DMS153 treated with DMSO at 0.1 percent for 48 hours (cell line): Measurements from ENCODE around the gene VWA5B1.

ENCODE experiments used
- DNase-seq: peaks from one replicate; lab custom pipeline; 2025; ENCODE audit not compliant: unreplicated experiment; lab: John Stamatoyannopoulos, UW

VWA5B1 gene

GRCh38 chr1:20365421-20366055, 74.9 kb downstream of the VWA5B1 start:
- no peak for DNase-seq

- DNase-seq, result no peak
Observed at GRCh38 chr1:20366056-20366462, 75.4 kb downstream of the VWA5B1 start.

GRCh38 chr1:20366463-20367115, 75.9 kb downstream of the VWA5B1 start:
- DNase-seq, result no peak

- DNase-seq, result peak; percentile 69
Observed at GRCh38 chr1:20367116-20367585, 76.5 kb downstream of the VWA5B1 start.

DNA sequence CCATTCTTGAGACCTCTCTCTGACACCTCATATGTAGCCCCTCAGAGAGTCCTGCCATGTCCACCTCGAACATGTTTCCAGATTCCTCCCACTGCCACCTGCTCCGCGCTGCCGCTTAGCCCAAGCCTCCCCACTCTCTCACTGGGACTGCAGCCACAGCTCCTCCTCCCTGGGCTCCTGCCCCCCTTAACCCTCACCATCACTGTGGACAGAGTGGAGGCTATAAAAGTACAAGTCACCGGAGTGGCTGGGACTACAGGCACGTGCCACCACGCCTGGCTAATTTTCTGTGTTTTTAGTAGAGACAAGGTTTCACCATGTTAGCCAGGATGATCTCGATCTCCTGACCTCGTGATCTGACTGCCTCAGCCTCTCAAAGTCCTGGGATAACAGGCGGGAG, 77.0 kb downstream of the VWA5B1 start:
- no peak for DNase-seq

- no peak for DNase-seq
Observed at GRCh38 chr1:20368866-20369470, 78.3 kb downstream of the VWA5B1 start.

- peak; percentile 37 for DNase-seq
Observed at GRCh38 chr1:20370698-20371097, 80.0 kb downstream of the VWA5B1 start.

DNA sequence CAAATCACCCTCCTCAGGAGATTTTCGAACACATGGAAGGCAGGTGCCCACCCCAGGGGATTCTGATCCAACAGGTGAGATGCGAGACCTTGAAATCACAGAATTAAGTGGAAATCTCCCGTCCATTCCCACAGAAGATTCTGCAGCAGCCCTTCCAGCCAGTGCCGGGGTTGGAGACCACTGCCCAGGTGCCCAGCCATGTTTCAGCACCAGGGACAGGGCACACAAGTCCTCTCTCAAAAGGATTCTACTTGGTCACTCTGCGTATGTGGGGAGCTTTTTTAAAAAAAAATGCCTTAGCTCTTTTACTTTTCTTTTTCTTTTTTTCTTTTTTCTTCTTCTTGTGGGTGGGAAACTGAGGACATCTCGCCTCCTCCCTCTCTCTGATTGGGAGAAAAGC, 80.7 kb downstream of the VWA5B1 start:
- DNase-seq, result no peak

DNA sequence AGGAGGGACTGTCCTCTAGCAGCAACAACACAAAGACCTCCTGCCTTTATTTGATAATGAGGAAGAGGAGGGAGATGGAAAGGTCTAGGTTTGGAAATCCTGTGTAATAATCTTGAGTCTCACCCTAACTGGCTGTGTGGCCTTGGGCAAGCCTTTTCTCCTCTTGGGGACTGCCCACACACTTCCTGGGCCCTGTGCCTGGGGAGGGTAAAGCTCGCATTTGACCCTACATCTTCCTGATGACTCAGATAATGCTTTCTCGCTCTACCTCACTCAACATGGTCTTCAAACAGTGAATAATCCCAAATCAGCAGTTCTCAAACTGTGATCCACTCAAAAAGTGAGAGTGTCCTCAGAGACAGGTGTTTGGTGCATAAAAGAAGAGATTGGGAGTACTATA, 81.2 kb downstream of the VWA5B1 start:
- no peak for DNase-seq

DNA sequence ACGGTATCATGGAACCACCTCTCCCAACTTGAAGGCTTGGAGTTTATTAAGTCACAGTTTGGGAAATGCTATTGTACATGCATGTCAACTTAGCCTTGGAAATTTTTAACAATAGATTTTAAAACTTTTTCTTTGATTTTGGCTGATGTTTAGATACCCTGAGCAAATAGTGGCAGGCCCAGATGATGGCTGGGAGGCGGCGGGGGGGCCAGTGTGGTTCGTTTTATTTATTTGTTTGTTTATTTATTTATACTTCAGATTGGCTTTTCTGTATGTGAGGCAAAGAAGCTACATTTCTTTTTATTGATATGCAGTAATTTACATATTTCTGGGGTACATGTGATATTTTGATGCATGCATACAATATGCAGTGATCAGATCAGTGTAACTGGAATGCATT, 82.0 kb downstream of the VWA5B1 start:
- no peak for DNase-seq

GRCh38 chr1:20373286-20373685, 82.6 kb downstream of the VWA5B1 start:
- DNase-seq, result no peak

- DNase-seq, result no peak
Observed at GRCh38 chr1:20373764-20374163, 83.1 kb downstream of the VWA5B1 start.

GRCh38 chr1:20375563-20375962, 84.9 kb downstream of the VWA5B1 start:
- DNase-seq, result no peak

DNA sequence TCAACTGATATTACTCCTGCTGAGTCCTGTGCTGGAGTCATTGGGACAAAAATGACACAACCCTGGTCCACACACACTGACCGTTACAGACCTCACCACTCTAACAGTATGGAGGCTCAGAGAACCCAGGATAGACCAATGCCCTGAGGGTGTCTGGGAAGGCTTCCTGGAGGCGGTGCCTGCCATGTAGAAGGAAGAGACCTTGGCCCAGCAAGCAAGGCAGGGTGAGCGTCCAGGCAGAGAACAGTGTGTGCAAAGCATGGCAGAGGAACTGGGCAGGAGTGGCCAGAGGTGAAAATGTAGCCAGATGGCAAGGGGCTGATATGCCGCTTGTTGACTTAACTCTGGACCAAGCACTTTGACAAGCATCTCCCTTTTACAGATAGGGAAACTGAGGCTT, 85.5 kb downstream of the VWA5B1 start:
- DNase-seq, result no peak

DNA sequence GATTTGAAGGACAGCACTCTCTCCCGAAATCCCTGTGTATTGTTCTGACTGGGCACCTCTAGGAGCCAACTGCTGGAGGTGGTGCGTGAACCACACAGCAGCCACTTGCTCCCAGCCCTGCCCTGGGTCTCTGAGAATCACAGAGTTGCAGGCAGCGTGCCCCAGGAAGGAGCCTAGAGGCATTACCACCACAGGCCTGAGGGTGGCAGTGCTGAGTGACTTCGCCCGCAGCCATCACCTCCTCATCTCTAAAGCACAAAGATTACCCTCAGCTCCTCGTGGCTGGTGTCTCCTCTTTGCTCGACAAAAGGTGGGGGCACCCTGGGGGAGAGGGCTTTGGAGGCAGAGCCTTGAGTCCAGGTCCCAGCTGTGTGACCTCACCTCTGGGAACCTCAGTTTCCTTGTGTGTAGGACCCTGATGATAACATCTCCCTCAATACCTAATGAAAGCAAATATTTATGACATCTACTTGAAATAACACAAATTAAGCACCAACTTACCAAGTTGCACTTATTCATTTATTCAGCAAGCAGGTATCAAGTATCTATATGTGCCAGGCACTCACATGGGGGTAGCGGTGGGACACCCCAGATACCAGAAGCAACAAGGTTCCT, 86.3 kb downstream of the VWA5B1 start:
- DNase-seq, result peak; percentile 64

GRCh38 chr1:20377516-20378270, 87.0 kb downstream of the VWA5B1 start:
- DNase-seq, result no peak

DNA sequence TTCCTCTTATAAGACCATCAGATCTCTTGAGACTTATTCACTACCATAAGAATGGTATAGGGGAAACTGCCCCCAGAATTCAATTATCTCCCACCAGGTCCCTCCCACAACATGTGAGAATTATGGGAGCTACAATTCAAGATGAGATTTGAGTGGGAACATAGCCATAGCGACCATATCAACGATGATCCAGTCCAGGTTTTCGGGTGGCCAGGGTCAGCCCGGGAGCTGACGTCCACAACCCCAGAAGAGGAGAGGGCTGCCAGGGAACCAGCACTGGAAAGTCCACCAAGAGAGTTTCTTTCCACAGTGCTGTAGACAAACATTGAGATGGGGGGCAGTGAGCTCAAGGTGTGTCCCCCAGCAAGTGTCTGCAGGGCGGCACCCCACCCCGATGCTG, 88.4 kb downstream of the VWA5B1 start:
- no peak for DNase-seq

DNA sequence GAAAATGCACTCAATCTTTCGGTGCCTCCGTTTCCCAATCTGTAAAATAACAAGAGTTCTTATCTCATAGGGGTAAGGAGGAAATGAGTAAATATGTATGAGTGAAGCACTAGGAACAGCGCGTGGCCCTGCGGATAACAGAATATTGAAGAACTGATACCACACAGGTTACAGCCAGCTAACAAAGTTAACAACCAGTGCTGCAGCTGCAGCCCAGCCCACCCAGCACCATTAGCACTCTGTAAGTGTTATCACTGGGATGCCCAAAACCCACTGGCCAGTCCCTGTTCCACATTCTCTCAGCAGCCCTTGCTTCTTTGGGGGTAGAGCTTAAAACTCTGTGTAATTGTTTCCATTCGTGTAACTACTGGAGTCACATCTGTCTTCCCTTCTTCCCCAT, 89.5 kb downstream of the VWA5B1 start:
- no peak for DNase-seq

- no peak for DNase-seq
Observed at GRCh38 chr1:20380616-20381035, 90.0 kb downstream of the VWA5B1 start.

DNA sequence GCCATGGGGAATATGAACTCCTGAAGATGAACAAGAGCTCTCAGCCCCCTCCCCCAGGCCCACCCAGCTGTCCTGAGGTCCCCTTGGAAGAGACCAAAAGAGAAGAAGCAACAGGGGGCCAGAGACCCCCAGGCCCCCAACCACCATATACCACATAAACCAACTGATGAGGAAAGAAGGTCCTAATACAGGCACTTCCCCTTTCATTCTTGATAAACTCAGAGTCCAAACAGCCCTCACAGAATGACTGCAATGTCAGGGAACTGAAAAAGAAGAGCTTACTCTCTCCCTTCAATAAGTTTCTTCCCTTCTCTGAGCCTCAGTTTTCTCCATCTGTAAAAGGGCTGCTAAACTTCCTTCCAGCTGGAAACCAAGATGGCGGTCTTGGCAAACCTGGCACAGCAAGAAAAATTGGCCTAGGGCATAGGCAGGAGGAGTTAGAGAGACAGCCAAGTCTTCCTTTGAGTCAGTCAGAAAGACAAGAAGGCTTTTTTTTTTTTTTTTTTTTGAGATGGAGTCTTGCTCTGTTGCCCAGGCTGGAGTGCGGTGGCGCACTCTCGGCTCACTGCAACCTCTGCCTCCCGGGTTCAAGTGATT, 90.5 kb downstream of the VWA5B1 start:
- no peak for DNase-seq

DNA sequence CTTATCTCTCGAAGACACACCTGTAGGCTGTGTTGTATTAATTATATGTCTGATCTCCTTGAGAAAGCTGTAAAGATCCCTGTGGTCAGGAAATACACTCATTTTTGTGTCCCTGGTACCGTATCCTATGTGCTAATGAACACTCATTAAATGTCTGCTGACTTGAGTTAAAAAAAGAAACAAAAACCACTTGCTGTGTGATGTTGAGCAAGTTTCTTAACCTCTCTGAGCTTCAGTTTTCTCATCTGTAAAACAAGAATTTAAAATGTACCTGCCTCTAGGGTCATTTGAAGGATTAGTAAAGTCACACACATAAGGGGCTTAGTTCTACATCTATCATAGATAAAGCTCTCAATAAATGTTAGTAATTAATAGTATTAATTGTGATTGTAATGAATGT, 91.3 kb downstream of the VWA5B1 start:
- no peak for DNase-seq
